Measurements from ENCODE around the gene TWNK.

DNA sequence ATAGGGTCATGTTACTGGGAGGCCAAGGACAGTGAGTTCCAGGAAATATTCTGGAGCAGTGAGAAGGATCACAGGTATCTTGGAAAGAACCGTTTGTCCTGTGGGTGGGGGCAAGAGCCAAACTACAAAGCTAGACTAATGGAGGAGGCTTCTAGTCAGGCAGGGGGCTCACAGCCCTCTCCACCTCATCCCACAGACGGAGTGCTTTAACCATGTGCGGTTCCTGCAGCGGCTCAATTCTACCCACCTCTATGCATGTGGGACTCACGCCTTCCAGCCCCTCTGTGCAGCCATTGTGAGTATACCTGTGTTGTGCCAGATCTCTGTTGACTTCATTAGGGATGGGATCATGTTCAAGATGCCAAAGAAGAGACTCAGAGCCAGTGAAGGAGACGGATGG is 9.9 kb upstream of the TWNK start:
- TF ChIP-seq POLR2A (IDR thresholded peaks at IDR 0.05; ENCODE audit: low read depth, low read length) (no peak), TAF1 (IDR thresholded peaks at IDR 0.05; ENCODE audit: borderline replicate concordance, low read depth, low read length) (no peak)

All from GM12892 (cell line).